HG02884 (cell line): ENCODE measurements around the gene KRT14.
"Not testable (repeated sequence)": the region's sequence is repeated elsewhere in the genome, so short reads cannot be mapped to it uniquely, and the experiment has no call there.

Experiments
- ATAC-seq: cut with Tn5 transposase; IDR thresholded peaks from one replicate; pipeline ENCODE4 v1.9.1; 2021; ENCODE audit warnings: mild to moderate bottlenecking, moderate library complexity; ENCODE audit not compliant: unreplicated experiment

The KRT14 gene

DNA sequence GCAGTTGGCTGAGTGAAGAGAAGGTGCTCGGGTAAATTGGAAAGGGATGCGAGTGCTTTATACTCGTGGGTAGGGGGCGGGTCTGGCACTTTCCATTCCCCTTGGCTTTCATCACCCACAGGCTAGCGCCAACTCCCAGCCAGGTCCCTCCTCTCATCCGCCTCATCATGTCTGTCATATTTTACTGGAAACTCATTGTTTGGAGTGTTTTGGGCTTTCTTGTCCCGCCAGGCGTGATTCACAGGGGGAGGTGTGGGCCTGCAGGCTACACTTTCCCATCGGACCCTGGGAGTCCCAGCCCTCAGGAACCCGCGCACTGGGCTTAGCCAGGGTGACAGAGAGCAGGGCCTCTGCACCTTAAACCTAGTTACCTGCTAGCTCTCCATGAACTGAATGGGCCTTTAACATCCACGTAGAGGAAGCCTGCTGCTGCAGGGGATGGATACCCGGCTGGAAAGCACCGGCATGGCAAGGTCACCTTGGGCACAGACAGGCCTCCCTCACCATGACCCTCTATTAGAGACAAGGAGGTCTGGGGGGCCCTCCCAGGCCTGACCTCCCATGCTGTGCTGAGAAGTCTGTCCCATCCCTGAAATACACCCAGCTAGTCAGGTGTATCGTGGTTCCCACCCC lies at the start of gene KRT14:
Gene KRT14, minus strand, starts transcription at position 33 of the 633 bp plus-strand sequence. CDS start 61 bp downstream, outside the sequence.
- ATAC-seq, result no peak

GRCh38 chr17:41635121-41636097 lies 48.7 kb upstream of the KRT14 start:
- no peak for ATAC-seq

DNA sequence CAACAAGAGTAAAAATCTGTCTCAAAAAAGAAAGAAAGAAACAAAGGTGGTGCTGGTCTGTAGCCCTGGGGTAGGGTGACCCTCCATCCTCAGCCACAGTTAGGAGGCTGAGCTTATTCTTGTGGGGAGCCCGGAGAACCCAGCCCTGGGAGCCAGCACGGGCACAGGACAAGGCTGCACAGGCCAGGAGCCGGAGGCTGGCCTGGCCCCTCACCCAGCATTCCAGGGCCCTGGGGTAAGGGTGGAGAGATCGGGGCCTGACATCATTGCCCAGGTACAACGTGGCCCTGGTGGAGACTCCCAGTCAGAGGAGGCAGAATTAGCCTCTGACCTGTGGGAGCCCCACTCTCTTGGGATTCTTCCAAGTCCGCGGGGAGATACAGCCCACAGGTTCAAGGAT lies 47.9 kb upstream of the KRT14 start:
- no peak for ATAC-seq

- ATAC-seq, result no peak
Measured at GRCh38 chr17:41633556-41634199, 47.0 kb upstream of the KRT14 start.

DNA sequence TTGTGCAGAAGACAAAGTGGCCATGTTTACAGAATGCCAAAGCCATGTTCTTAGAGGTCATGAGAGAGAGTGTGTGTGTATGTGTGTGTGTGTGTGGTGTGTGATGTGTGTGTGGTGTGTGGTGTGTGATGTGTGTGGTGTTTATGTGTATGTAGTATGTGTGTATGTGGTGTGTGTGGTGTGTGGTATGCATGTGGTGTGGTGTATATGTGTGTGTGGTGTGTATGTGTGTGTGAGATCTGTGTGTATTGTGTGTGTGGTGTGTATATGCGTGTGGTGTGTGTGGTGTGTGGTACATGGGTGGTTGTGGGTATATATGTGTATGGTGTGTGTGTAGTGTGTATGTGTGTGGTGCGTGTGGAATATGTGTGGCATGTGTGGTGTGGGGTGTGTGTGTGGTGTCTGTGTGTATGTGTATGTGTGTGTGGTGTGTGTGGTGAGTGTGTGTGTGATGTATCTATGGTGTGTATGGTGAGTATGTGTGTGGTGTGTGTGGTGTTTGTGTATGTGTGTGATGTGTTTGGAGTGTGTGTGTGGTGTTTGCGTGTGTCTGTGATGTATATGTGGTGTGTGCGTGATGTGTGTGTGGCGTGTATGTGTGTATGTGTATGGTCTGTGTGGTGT lies 45.9 kb upstream of the KRT14 start:
- ATAC-seq, result no peak

GRCh38 chr17:41631898-41632285 lies 45.2 kb upstream of the KRT14 start:
- no peak for ATAC-seq

DNA sequence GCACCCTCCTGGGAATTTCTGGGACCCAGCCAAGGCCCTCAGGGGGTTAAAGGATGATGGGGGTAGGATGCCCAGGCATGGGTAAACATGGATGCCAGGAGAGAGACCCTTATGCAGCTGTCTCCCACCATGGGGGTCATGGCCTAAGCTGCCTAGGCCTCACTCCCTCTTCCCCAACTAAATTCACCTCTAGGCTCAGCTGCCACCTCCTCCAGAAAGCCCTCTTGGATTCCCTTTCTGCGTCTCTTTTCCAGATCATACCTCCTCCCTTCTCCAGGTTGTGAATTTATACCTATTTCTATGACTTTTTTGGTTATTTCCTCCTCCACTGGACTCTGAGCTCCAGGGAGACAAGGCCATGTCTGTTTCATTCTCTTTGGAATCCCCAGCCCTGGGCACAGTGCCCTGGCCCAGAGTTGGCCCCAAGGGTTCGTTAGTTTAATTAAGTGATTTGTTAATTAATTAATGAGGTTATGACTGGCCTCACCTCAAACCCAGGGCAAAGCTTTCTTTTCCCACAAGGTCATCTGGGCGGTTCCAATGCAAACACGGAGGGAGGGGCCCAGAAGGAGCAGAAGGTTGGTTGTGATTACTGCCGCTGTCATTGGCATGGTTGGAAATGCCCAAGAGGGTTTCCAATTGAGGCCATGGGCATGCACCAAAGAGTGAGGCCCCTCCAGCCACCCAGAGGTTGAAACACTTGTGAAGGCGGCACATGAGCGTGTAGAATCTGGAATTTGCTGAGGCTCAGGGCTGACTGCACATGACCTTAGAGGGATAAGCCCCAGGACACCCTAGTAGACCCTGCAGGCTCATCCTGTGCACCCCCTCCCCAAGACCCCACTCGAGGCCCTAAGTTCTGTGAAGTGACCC lies 44.6 kb upstream of the KRT14 start:
- ATAC-seq, result no peak

GRCh38 chr17:41629826-41630670 lies 43.4 kb upstream of the KRT14 start:
- ATAC-seq, result no peak

DNA sequence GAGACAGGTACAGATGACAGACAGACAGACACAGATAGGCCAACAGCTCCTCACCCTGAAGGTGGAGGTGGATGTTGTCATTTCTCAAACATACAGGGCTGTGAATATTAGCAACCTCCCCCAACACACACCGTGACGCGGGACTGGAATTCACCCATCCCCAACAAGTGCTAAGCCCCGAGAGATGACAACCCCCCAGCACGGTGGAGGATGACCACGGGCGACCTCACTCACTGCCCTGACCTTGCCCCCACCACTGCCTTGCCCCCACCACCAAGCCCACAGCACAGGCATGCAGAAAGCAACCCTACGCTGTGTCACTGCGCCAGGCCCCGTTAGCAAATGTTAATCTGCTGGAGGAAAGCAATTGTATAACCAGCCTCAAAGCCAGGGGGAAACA lies 42.6 kb upstream of the KRT14 start:
- no peak for ATAC-seq

DNA sequence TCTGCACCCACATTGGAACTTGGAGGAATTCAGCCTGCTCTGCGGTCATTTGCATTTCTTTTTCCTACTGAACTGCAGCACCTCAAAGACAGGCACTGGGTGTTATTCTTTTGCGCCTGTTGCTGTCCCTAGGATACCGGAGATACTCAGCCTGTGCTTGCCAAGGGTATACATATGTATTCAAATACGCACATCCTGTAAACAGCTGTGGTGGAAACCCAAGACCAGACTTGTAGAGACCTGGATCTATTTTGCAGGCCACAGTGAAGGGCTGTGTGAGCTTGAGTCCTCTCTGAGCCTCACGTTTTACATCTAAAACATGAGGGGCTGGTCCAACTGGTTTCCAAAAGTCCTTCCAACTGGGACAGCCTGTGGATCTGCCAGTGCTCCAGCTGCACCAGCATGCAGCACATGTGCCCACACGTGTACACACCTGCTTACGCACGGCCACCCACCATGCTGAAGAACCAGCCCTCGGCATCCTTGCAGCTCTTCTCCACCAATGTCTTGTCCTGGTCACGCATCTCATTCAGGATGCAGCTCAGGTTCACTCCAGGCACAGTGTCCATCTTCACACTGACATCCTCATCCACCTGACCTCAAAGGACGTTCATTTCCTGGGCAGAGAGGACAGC lies 42.0 kb upstream of the KRT14 start:
- not testable (repeated sequence) for ATAC-seq

DNA sequence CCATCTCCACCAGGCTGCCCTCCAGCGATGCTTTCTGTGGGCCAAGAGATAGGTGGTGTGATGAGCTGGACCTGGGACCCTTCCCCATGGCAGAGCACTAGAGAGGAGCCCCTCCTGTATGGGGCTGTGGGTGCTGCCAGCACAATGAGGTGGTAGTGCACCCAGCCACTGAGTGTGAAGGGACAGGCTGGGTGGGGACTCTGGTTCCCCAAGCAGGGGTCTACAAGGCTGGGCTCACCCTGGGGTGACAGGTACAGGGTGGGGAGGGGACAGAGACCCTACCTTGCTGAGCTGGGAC lies 41.3 kb upstream of the KRT14 start:
- not testable (repeated sequence) for ATAC-seq

DNA sequence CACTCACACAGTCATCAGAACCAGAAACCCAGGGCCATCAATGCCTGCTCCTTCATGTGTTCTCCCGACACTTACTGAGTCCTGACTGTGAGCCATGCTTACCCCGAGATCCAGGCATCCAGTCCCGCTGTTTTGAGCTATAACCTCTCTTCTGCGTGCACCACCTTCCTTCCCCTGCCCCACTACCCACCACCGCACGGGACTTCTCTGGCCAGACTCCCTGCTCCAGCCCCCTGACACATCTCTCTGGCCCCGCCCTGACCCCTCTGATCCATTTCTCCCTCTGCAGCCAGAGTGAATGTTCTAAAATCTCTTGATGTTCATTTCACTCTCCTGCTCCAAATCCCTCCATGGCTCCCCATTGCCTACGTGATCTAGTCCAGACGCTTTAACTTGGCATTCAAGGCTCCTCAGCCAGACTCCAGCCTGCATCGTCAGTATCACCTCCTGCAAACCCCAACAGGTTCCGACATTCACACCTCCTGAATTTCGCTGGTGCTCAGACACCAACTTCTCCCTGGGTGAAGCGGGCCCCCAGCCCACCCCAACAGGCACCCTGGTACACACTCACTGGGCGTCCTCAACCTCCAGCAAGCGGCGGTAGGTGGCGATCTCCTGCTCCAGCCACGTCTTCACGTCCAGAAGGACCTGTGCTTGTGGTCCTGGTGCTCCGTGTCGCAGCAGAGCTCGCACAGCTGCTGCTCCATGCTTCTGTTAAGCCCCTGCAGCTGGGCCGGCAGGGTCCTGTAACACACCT lies 40.8 kb upstream of the KRT14 start:
- no peak for ATAC-seq

DNA sequence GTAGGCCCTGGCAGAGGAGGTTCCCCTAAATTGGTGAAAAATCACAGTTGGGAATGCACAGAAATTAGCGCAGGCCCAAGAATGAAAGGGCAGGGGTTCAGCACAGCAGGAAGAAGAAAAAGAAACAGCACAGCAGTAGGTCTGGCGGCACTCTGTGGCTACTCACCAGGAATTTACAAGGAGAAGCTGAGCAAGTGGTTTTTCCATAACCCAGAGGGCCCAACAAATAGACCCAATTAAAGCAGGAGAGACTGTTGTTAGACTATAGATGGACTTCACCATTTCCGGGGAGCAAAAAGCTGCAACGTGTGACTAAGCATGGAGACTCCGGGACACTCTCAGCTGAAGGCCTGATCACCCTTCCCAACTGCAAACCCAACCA lies 40.2 kb upstream of the KRT14 start:
- not testable (repeated sequence) for ATAC-seq

DNA sequence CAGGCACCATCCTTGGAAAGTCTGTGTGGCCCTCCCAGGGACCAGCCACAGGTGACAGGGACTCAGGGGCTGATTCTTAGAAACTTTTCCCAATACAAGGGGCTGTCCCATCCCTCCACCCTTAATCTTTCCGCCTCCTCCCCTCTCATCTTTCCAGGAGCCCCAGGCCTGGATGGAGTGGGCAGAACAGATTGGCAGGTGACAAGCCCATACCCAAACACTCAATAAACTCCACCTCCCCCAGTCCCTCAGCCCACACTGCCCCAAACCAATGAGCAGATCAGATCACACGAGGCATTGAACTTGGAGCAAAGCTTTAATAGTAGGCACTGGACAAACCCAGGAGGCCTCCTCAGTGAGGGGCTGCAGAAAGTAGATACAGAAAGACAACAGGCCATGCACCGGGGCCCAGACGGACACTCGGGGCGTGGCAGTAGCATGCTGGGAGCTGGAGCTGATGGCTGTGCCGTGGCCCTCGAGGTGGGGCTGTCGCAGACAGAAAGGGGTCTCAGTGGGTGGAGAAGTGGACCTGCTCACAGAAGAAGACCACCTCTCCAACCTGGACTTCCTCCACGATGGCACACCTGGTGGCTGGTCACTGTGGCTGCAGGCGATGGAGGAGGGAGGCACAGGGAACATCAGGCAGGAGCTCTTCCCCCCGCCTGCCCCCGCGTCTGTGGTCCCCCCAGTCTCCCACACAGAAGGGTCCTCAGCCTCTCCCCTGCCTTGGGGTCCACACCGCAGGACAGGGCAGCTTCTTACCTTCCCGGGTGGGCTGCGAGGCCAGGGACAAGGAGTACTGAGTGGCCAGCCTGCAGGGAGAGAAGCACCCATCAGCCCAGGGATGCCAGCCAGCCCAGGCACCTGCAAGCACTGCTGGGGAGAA lies 39.6 kb upstream of the KRT14 start:
- not testable (repeated sequence) for ATAC-seq

DNA sequence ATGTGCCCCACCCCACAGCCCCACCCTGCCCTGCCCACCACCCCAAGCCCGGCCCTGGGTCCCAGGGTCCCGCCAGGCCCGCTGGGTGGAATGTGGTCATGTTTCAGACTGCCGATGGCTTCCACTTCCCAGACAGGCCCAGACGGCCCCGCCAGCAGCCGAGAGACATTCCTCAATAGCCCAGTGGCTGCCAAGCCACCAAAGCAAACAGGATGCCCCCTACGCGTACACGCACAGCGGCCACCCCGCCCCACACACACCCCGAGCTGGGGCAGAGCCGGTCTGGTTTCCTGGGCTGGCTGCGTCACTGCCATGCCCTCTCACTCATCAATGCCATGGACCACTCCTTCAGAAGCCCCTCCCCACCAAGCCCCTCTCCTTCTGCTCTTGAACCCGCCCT lies 38.9 kb upstream of the KRT14 start:
- no peak for ATAC-seq

DNA sequence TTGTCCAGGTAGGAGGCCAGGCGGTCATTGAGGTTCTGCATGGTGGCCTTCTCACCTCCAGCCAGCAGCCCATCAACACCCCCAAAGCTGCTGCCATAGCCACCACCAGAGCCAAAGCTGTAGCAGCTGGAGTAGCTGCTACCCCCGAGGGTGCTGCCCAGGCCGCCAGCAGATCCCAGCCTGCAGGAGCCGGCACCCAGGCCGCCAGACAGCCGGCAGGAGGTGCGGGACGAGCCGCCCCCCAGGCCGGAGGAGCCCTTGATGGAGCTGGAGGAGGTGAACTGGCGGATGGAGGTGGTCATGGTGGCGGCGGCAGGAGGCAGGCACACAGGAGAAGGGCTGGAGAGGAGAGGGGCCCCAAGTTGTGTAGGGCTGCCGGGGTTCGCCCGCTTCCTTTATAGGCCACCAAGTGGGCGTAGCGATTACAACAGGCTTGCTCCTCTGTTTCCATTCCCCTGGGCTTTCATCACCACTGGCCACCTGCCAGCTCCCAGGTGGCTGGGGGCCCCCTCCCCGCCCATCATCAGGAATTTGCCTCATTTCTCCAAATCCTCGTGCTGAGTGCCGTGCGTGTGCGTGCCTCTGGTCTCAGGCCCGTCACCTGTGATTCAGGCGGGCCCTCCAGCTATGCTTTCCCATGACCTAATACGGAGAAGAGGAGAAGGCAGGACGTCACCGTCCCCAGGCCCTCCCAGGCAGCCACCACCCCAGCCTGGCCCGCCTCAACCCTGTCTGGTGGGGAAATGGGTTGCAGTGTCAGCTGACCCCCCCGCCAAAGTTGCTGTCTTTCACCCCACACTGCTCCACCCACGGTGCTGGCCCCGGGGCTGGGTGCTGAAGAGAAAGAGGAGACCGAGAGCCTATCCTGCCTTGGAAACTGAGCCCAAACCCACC lies 37.8 kb upstream of the KRT14 start, which contains the start of gene KRT17:
Gene KRT17, minus strand, starts transcription at position 368 of the 894 bp plus-strand sequence. Its CDS starts 66 bp downstream, at position 302.
- no peak for ATAC-seq
